Heart left ventricle (tissue), 16 donors: ENCODE measurements around the gene NT5DC2. TPM values are rescaled to one million over a fixed set of nuclear protein-coding genes. Genes with fewer than 3 reads are reported as not detected.

ENCODE experiments used
- ATAC-seq, 4 donors: fragments of 200-7000 bp; cut with Tn5 transposase; one replicate each; pipeline ENCODE4 v1.9.1; 2020 to 2022; ENCODE audit warnings: moderate library complexity in 4 of 4, mild to moderate bottlenecking in 3 of 4, moderate number of reproducible peaks in 1 of 4
- DNase-seq, 5 donors: peaks; one replicate each; pipeline ENCODE4 v3.0.0-alpha.2; 2020
- H3K27ac ChIP-seq, 12 donors: fragments of 200-600 bp; sonication (generic) in 4 of 12; one replicate each; pipeline versions ENCODE4 v1.5.0 to v1.8.0; 2016 to 2022; ENCODE audit warnings: mild to moderate bottlenecking in 2 of 12
- H3K27me3 ChIP-seq, 9 donors: fragments of 200-600 bp; sonication (generic) in 2 of 9; one replicate each; pipeline versions ENCODE4 v1.5.1 to v1.8.0; 2016 to 2022; ENCODE audit warnings: mild to moderate bottlenecking in 3 of 9
- H3K36me3 ChIP-seq, 9 donors: fragments of 200-600 bp; sonication (generic) in 2 of 9; one replicate each; pipeline versions ENCODE4 v1.5.0 to v1.8.0; 2018 to 2022; ENCODE audit warnings: mild to moderate bottlenecking in 2 of 9
- H3K4me1 ChIP-seq, 12 donors: fragments of 200-600 bp; sonication (generic) in 4 of 12; one replicate each; pipeline versions ENCODE4 v1.5.0 to v1.8.0; 2016 to 2022; ENCODE audit warnings: mild to moderate bottlenecking in 3 of 12
- H3K4me3 ChIP-seq, 12 donors: fragments of 200-600 bp; sonication (generic) in 4 of 12; one replicate each; pipeline versions ENCODE4 v1.5.0 to v1.8.0; 2017 to 2022; ENCODE audit warnings: mild to moderate bottlenecking in 9 of 12, moderate library complexity in 4 of 12
- H3K9me3 ChIP-seq, 12 donors: fragments of 200-600 bp; sonication (generic) in 4 of 12; one replicate each; pipeline versions ENCODE4 v1.5.0 to v1.8.0; 2016 to 2022; ENCODE audit warnings: mild to moderate bottlenecking in 1 of 12
- POLR2A ChIP-seq, 2 donors: fragments of 450-650 bp; IDR thresholded peaks; one replicate each; pipeline ENCODE4 v1.6.1; 2017; ENCODE audit warnings: antibody characterized with exemption in 2 of 2, mild to moderate bottlenecking in 2 of 2, moderate library complexity in 2 of 2
- WGBS, 4 donors: extraction: QIAGEN DNeasy Blood & Tissue Kit in 2 of 4; methylation state at CpG; one replicate each; pipeline versions ENCODE4 v1.1.5 to v1.1.7; 2013 to 2018; 5-methylcytosine and 5-hydroxymethylcytosine counted together
- intact Hi-C, 10 donors: fragments of 100-400 bp; cut with DNase I; formaldehyde crosslinking; loops; one replicate each; pipeline versions ENCODE4 v1.11.1 to v1.14.2; 2022
- polyA plus RNA-seq, 2 donors: library from polyadenylated mRNA; stranded (reverse); fragments of 200-250 nt; gene quantifications; one replicate each; pipeline ENCODE4 v1.2.3, GENCODE V29; 2013
- total RNA-seq, 9 donors: library from RNA; depleted of rRNA in 2 of 9; stranded (reverse); fragments of >200 nt in 2 of 9; fragmentation: NEBNext Ultra II Directional in 3 of 9; extraction: Animal tissue kit (Norgen Biotek cat#: 25700) in 3 of 9; gene quantifications; one replicate each; pipeline versions ENCODE4 v1.1.0 to v1.2.4, GENCODE V29; 2016 to 2023
- TF ChIP-seq, protein P1 (sequence below), 12 donors: fragments of 200-600 bp; sonication (generic) in 4 of 12; IDR thresholded peaks; one replicate each; pipeline versions ENCODE4 v1.5.0 to v1.8.0; 2018 to 2022; ENCODE audit warnings: antibody characterized with exemption in 12 of 12, mild to moderate bottlenecking in 5 of 12
- donor health status: ischemic (EF 13 %, LVEDD 7.1; RV severe dilation, severe dysfunction).
- donor health status: healthy with polysubstance abuse.
- donor health status: DM: no; HTN: yes; CAD: no.
- donor health status: DM: no; HTN: no; CAD: no.
- donor health status: ischemic (EF 25% LVEDD 6.9; RV normal size, moderate dysfunction).
- donor health status: ischemic (EF 25% LVEDD 5.7; RV mildly dilated, moderate dysfunction).
- donor health status: healthy.
- donor health status: DM: yes; HTN: yes; CAD: no.
- donor health status: ischemic (EF 35%, LVEDD 5.7; RV mildly dilated, moderate dysfunction).
- donor health status: nonischemic (EF 11% LVEDD 7.7; RV severe dilation, severe dysfunction).
- donor health status: DM: yes; HTN: yes; CAD: no.
- donor health status: PGD.
- donor health status: ischemic (EF 29% LVEDD 5.4; RV normal size, mild dysfunction).
- donor health status: nonischemic (EF 23%, LVEDD 6.1; RV moderate dilation, normal function).

Gene NT5DC2
- total and polyA plus RNA-seq, 11 donors = 22.8 to 99.6 (median 59.7) TPM

DNA sequence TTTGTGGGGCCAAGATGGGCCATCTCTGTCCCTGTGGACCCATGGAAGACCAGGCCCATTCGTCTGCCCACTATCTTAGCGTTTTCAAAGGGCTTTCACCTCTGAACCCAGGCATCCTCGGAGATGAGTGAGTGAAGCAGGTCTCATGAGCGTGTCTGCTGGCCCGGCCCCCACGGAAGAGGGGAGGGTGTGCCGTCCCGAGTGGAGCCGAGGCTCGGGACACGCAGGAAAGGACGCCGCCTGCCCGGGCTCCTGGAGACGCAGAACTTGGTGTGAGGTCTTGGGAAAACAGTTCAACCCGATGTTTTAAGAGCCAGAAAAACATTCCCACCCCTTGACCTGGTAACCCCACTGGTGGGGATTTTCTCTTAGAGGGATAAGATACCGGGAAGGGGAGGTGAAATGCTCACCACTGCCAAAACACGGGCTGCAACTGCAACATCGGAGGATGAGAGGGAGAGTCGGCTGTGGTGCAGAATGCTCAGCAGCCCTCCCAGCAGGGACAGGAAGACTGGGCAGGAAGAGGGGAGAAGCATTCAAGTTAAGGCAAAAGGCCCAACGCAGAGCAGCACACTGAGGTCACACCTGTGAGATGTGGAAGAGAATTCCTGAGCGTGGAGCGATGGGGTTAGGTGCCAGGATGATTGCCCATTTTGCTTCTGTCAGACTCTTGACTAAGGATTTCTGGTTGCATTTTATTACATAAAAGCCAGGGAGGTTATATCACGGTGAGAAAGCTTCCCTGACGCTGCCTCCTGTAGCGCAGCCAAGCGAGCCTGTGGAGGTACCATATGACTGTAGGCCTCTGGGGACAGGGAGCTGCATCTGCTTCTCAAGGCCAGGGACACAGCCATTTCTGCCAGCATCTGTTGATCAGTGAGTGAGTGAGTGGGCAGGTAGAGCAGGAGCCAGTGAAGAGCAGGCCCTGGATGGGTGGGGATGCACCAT lies 52.6 kb downstream of the NT5DC2 start:
- intact Hi-C loops = loop anchor here in 4 of 10 donors (5.0 kb wide), 4 partner anchors 46 to 206 kb away; partner anchors contain the start of genes GNL3 (in 1 of the 4), NT5DC2 (in 1 of the 4), PBRM1 (in 1 of the 4) and UQCC5 (in 1 of the 4)
- Histone ChIP-seq H3K9me3 (no peaks in the 10 kb centered on the region), H3K27ac (no peak overlapping the region), H3K27me3 (no peaks in the 10 kb centered on the region), H3K36me3 (peaks cover 2 to 91% (median 76%) of the 10 kb centered on the region in 9 donors), H3K4me3 (no peak overlapping the region), H3K4me1 (peaks cover 5 to 44% (median 24%) of the 10 kb centered on the region in 12 donors)
- WGBS, 4 donors = 81 to 86% (median 83%) methylated on average over 27 of the region's 27 CpGs
- ATAC-seq = no peak
- DNase-seq = peak in 2 of 5 donors; percentile 31 to 47
- TF ChIP-seq, protein P1, sequence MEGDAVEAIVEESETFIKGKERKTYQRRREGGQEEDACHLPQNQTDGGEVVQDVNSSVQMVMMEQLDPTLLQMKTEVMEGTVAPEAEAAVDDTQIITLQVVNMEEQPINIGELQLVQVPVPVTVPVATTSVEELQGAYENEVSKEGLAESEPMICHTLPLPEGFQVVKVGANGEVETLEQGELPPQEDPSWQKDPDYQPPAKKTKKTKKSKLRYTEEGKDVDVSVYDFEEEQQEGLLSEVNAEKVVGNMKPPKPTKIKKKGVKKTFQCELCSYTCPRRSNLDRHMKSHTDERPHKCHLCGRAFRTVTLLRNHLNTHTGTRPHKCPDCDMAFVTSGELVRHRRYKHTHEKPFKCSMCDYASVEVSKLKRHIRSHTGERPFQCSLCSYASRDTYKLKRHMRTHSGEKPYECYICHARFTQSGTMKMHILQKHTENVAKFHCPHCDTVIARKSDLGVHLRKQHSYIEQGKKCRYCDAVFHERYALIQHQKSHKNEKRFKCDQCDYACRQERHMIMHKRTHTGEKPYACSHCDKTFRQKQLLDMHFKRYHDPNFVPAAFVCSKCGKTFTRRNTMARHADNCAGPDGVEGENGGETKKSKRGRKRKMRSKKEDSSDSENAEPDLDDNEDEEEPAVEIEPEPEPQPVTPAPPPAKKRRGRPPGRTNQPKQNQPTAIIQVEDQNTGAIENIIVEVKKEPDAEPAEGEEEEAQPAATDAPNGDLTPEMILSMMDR (IDR thresholded peaks at IDR 0.05) = no peak
- TF ChIP-seq POLR2A (IDR thresholded peaks at IDR 0.05) = no peak

DNA sequence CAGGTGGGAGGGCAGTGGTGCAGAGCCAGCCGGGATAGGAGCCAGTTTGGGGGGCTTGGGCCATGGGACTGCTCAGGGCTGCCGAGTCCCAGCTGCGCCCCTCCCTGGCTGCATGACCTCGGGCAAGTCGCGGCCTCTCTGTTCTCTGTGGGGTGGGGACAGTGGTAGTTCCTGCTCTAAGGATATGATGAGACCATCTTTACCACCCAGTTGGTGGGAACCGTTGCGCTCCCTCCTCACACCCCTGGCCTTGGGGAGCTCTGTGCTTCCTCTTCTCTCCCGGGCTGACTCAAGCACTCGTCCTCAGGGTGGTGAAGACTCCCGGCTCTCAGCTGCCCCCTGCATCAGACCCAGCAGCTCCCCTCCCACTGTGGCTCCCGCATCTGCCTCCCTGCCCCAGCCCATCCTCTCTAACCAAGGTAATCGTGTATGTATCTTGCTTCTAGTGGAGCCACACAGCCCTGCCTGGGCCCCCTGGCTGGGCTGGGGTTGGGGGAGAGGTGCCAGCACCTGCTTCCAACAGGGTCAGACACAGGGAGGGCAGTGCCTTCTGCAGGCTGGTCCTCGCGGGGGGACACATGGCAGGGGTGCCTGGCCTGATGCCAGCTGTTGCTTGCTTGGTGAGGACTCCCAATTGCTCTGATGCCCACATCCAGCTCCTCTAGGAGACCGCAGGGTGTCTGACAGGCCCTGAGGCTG lies 53.6 kb downstream of the NT5DC2 start:
- TF ChIP-seq, protein P1 (IDR thresholded peaks at IDR 0.05) = no peak
- TF ChIP-seq POLR2A (IDR thresholded peaks at IDR 0.05) = no peak
- ATAC-seq = no peak
- Histone ChIP-seq H3K4me3 (peak overlapping the region in 1 of 12 donors; percentile 5), H3K4me1 (peaks cover 5 to 50% (median 20%) of the 10 kb centered on the region in 12 donors), H3K9me3 (no peaks in the 10 kb centered on the region), H3K36me3 (peaks cover 2 to 91% (median 81%) of the 10 kb centered on the region in 9 donors), H3K27me3 (no peaks in the 10 kb centered on the region), H3K27ac (peak overlapping the region in 1 of 12 donors; percentile 10)
- intact Hi-C loops = loop anchor here in 7 of 10 donors (5.0 to 10.0 kb wide), 5 partner anchors 47 to 207 kb away; partner anchors contain the start of genes GNL3 (in 5 of the 7), PBRM1 (in 5 of the 7), NT5DC2 (in 1 of the 7) and UQCC5 (in 1 of the 7)
- peak in 2 of 5 donors; percentile 19 to 61 for DNase-seq
- 80 to 90% (median 86%) methylated on average over 14 to 16 of the region's 16 CpGs for WGBS, 4 donors

DNA sequence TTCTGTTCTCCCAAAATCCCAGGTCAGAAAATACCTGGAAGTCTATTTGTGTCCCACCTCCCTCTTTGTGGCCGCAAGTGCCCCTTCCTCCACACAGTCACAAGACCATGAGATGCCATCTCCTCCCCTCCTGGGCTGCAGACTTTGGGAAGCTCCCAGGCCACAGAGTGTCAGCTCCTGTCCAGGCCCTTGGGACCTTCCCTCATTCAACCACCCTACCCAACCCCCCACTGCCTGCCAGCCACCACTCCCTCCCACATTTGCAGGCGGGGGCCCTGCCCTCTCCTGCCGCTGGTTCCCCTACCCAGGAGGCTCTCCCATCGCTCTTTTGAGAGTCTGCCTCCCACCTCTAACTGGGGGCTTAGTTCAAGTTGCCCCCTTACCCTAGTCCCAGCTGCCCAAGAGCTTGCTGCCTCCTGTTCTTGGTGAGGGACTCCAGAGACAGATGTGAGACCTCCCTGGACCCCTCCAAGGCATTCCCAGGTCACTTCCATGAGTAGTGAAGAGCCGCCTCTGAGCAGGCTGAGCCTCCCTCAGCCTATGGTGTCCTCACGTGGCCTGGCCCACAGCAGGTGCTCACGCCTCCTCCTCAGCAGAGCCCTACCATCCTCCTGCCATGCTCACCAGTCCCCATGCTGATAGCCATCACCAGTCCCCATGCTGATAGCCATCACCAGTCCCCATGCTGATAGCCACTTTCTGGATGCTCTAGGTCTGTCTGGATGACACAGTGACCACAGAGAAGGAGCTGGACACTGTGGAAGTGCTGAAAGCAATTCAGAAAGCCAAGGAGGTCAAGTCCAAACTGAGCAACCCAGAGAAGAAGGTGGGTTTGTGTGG lies 54.4 kb downstream of the NT5DC2 start:
- TF ChIP-seq, protein P1 (IDR thresholded peaks at IDR 0.05) = no peak
- TF ChIP-seq POLR2A (IDR thresholded peaks at IDR 0.05) = no peak
- H3K4me1 ChIP-seq = peaks cover 0 to 45% (median 13%) of the 10 kb centered on the region in 12 donors
- H3K36me3 ChIP-seq = peaks cover 2 to 92% (median 87%) of the 10 kb centered on the region in 9 donors
- DNase-seq (peak in 1 of 5 donors; percentile 10), ATAC-seq (no peak)
- intact Hi-C loops = loop anchor here in 4 of 10 donors (10.0 kb wide), 1 partner anchor 206 kb away; the partner anchor contains the start of genes GNL3 (in 4 of the 4) and PBRM1 (in 4 of the 4)
- H3K27ac ChIP-seq = no peak overlapping the region
- H3K27me3 ChIP-seq = no peaks in the 10 kb centered on the region
- no peaks in the 10 kb centered on the region for H3K9me3 ChIP-seq
- 92 to 100% (median 96%) methylated on average over 6 to 7 of the region's 7 CpGs for WGBS, 4 donors
- H3K4me3 ChIP-seq = no peak overlapping the region
